ENCODE results near the gene MYCBP. TPM values are rescaled to one million over a fixed set of nuclear protein-coding genes. Genes with fewer than 3 reads are reported as not detected.

The MYCBP gene
- total RNA-seq, 1 donor from 2014 or later: 11.5 TPM

- Histone ChIP-seq H3K27me3 (ENCODE audit: control insufficient read depth, insufficient read depth, low read length) (no peaks in the 10 kb centered on the region), H3K36me3 (ENCODE audit: control insufficient read depth, insufficient read depth, low read length) (no peaks in the 10 kb centered on the region), H3K4me3 (ENCODE audit: low read depth, low read length) (no peak overlapping the region)
- no peak for TF ChIP-seq CTCF (IDR thresholded peaks at IDR 0.05; ENCODE audit: insufficient read depth, low read length, poor library complexity, severe bottlenecking)
- no peak for DNase-seq (ENCODE audit: low read depth)
Observed at GRCh38 chr1:38865112-38865715, 7.9 kb downstream of the MYCBP start.

DNA sequence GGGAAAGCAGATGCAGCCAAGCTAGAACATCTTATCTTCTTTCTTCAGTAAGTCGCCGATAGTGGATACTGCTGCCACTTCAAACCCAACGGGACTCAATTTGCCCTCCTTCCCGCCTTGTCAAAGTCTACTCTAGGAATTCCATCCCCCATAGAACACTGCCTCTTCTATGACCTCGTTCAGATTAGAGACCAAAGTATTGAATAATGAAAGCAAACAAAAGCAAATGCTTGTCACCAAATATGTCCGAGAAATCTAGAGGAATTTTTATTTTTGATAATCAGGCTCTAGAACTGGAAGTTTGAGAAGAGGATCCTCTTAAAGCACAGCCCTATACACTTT is 12.7 kb downstream of the MYCBP start:
- H3K36me3 ChIP-seq (ENCODE audit: control insufficient read depth, insufficient read depth, low read length): no peaks in the 10 kb centered on the region
- TF ChIP-seq CTCF (IDR thresholded peaks at IDR 0.05; ENCODE audit: insufficient read depth, low read length, poor library complexity, severe bottlenecking): no peak
- H3K4me3 ChIP-seq (ENCODE audit: low read depth, low read length): peak overlapping the region; percentile 78
- no peak for DNase-seq (ENCODE audit: low read depth)
- H3K27me3 ChIP-seq (ENCODE audit: control insufficient read depth, insufficient read depth, low read length): no peaks in the 10 kb centered on the region

DNA sequence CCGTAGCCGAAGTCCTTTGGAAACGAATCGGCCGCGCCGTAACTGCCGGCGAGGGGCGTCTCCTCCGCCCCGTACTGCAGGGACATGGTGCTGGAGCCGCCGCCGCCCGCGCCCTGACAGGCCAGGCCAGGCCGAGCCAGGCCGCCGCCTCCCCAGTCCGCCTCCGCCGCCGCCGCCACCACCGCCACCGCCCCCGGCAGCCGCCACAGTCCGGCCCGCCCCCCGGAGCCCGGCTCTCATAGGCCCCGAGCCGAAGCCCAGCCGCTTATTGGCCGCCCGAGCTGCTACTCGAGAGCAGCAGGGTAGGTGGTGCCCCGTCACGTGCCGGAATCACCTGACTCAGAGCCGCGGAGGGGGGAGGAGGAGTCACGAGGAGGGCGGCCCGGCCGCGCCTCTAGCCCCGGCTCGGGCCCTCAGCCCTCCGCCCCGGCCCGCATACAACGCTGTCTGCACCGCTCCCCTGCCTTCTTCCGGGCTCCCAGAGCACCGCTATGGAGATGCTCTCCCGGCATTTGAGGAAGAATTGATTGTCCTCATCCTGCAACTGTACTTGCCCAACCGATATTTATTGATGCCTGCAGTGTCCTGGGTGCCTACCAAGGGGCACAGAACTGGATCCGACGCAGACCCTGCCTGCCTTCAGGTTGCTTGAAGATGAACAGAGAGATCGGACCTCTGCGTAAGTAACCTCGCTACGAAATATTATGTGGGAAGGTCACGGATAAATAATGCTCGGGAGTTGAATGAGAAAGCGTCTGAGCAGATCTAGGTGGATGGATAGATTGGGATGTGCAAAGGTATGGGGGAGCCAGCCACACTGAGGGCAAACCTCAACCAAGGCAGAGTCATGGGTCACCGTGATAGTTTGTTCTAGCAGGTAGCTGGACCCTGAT is 13.3 kb downstream of the MYCBP start, which contains the start of gene RRAGC:
RRAGC (minus strand) TSS at position 212 of the 893 bp plus-strand sequence; CDS start at position 86, 126 bp downstream.
- H3K27me3 ChIP-seq (ENCODE audit: control insufficient read depth, insufficient read depth, low read length): no peaks in the 10 kb centered on the region
- no peak for TF ChIP-seq CTCF (IDR thresholded peaks at IDR 0.05; ENCODE audit: insufficient read depth, low read length, poor library complexity, severe bottlenecking)
- no peaks in the 10 kb centered on the region for H3K36me3 ChIP-seq (ENCODE audit: control insufficient read depth, insufficient read depth, low read length)
- peak; percentile 89 for DNase-seq (ENCODE audit: low read depth)
- peak within 1 kb of the TSS; percentile 78 for H3K4me3 ChIP-seq (ENCODE audit: low read depth, low read length)

GRCh38 chr1:38858833-38859560 is 14.2 kb downstream of the MYCBP start:
- peak; percentile 37 for DNase-seq (ENCODE audit: low read depth)
- TF ChIP-seq CTCF (IDR thresholded peaks at IDR 0.05; ENCODE audit: insufficient read depth, low read length, poor library complexity, severe bottlenecking): no peak

DNA sequence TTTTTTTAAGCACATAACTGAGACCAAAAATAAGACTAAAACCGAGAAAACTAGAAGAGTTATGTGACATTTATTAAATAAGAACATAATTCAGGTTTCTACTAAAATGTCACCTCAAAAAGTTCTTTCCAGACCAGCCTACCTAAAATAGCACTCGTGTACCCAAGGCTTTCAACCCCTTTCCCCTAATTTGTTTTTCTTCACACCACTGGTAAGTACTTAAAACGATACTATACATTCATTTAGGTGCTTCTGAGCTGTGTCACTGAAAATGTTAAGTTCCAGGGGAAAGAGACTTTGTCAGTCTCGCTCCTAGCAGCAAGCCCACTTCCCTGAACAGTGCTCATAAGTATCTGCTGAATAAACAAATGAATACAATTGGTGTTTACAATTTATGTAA is 20.4 kb downstream of the MYCBP start:
- no peak for DNase-seq (ENCODE audit: low read depth)

More at GRCh38 chr1:38858833-38859560, 14.2 kb downstream of the MYCBP start:
- no peaks in the 10 kb centered on the region for H3K27me3 ChIP-seq (ENCODE audit: control insufficient read depth, insufficient read depth, low read length)
- H3K4me3 ChIP-seq (ENCODE audit: low read depth, low read length): peak overlapping the region; percentile 78
- H3K36me3 ChIP-seq (ENCODE audit: control insufficient read depth, insufficient read depth, low read length): no peaks in the 10 kb centered on the region

More for the DNA sequence above, 20.4 kb downstream of the MYCBP start:
- no peak for TF ChIP-seq CTCF (IDR thresholded peaks at IDR 0.05; ENCODE audit: insufficient read depth, low read length, poor library complexity, severe bottlenecking)
- Histone ChIP-seq H3K4me3 (ENCODE audit: low read depth, low read length) (no peak overlapping the region), H3K27me3 (ENCODE audit: control insufficient read depth, insufficient read depth, low read length) (no peaks in the 10 kb centered on the region), H3K36me3 (ENCODE audit: control insufficient read depth, insufficient read depth, low read length) (no peaks in the 10 kb centered on the region)

Data from kidney epithelial cell (primary cell).